NCI-H446 (cell line): ENCODE measurements around the gene CDK2AP2.
A peak's percentile ranks its signal among the peaks of the same experiment; 100 is the strongest.
"Not testable (repeated sequence)": the region's sequence is repeated elsewhere in the genome, so short reads cannot be mapped to it uniquely, and the experiment has no call there.

Experiments
- DNase-seq, 2 experiments: peaks; one replicate each; lab custom pipeline; 2025; lab: John Stamatoyannopoulos, UW

The CDK2AP2 gene

GRCh38 chr11:67507864-67508485 lies at the start of gene CDK2AP2:
Gene CDK2AP2 (minus strand): TSS chr11:67508162. CDS start chr11:67508082, 80 bp downstream.
- DNase-seq, result peak; percentile 98 to 100

- DNase-seq, result no peak
These were observed 48.3 kb upstream of the CDK2AP2 start for GRCh38 chr11:67556244-67556643.

GRCh38 chr11:67551697-67552096 lies 43.7 kb upstream of the CDK2AP2 start:
- not testable (repeated sequence) for DNase-seq

- DNase-seq, result no peak
These were observed 43.2 kb upstream of the CDK2AP2 start for GRCh38 chr11:67551127-67551526.

- DNase-seq, result no peak
These were observed 40.7 kb upstream of the CDK2AP2 start for GRCh38 chr11:67548555-67549110.

GRCh38 chr11:67548112-67548511 lies 40.1 kb upstream of the CDK2AP2 start:
- DNase-seq, result not testable (repeated sequence)

GRCh38 chr11:67545280-67545679 lies 37.3 kb upstream of the CDK2AP2 start:
- peak in 1 of 2 experiments; percentile 11 for DNase-seq

- no peak for DNase-seq
These were observed 36.8 kb upstream of the CDK2AP2 start for GRCh38 chr11:67544616-67545242.

GRCh38 chr11:67543585-67543984 lies 35.6 kb upstream of the CDK2AP2 start:
- no peak for DNase-seq

GRCh38 chr11:67542971-67543370 lies 35.0 kb upstream of the CDK2AP2 start:
- DNase-seq, result no peak

GRCh38 chr11:67542169-67542568 lies 34.2 kb upstream of the CDK2AP2 start:
- DNase-seq, result no peak

- DNase-seq, result no peak
These were observed 33.2 kb upstream of the CDK2AP2 start for GRCh38 chr11:67541198-67541597.

GRCh38 chr11:67539550-67539949 lies 31.6 kb upstream of the CDK2AP2 start:
- DNase-seq, result no peak

- no peak for DNase-seq
These were observed 31.0 kb upstream of the CDK2AP2 start for GRCh38 chr11:67538823-67539505.

GRCh38 chr11:67538306-67538705 lies 30.3 kb upstream of the CDK2AP2 start:
- no peak for DNase-seq

- no peak for DNase-seq
These were observed 27.6 kb upstream of the CDK2AP2 start for GRCh38 chr11:67535561-67535960.

GRCh38 chr11:67534070-67534679 lies 26.2 kb upstream of the CDK2AP2 start:
- no peak for DNase-seq

GRCh38 chr11:67532889-67533288 lies 24.9 kb upstream of the CDK2AP2 start:
- no peak for DNase-seq

GRCh38 chr11:67530282-67530592 lies 22.3 kb upstream of the CDK2AP2 start:
- no peak for DNase-seq

- no peak for DNase-seq
These were observed 20.4 kb upstream of the CDK2AP2 start for GRCh38 chr11:67528376-67528775.

GRCh38 chr11:67525275-67525976 lies 17.5 kb upstream of the CDK2AP2 start:
- DNase-seq, result no peak

- no peak for DNase-seq
These were observed 16.5 kb upstream of the CDK2AP2 start for GRCh38 chr11:67524480-67524808.
